OCI-LY7 (cell line): ENCODE data around the gene WFS1. TPM values are rescaled to one million over a fixed set of nuclear protein-coding genes. Genes with fewer than 3 reads are reported as not detected.

ENCODE experiments used
- BruUV-seq: library from RNA; stranded (reverse); fragments of 400-500 nt; replicated peaks from 2 replicates; lab custom pipeline; 2021; lab: Mats Ljungman, UMichigan
- CTCF ChIA-PET: fragments of 300-600 bp; sonication (Branson Sonifier 250); formaldehyde crosslinking; loops from one replicate; lab custom pipeline; 2022; ENCODE audit warnings: antibody characterized with exemption; ENCODE audit not compliant: unreplicated experiment; lab: Charles Lee
- POLR2A ChIA-PET: fragments of 300-600 bp; sonication (Branson Sonifier 250); formaldehyde crosslinking; loops from one replicate; lab custom pipeline; 2022; ENCODE audit warnings: antibody characterized with exemption; lab: Charles Lee
- DNase-seq: peaks from one replicate; pipeline ENCODE4 v3.0.0-alpha.2; 2015; ENCODE audit warnings: low spot score
- H2AFZ ChIP-seq: fragments of 200-600 bp; sonication (generic), shearing (Covaris generic); 2 replicates; pipeline ENCODE4 v1.6.1; 2014; ENCODE audit warnings: mild to moderate bottlenecking, antibody characterized with exemption, low read length, moderate library complexity
- H3K27ac ChIP-seq: fragments of 200-600 bp; sonication (generic); 2 replicates; pipeline ENCODE4 v1.5.1; 2014; ENCODE audit warnings: mixed run types, low read depth, mild to moderate bottlenecking, moderate library complexity, low read length, inconsistent platforms; ENCODE audit not compliant: poor library complexity, severe bottlenecking
- H3K36me3 ChIP-seq: fragments of 200-600 bp; sonication (generic); 2 replicates; pipeline ENCODE4 v1.6.1; 2014; ENCODE audit warnings: mild to moderate bottlenecking, antibody characterized with exemption, low read length, moderate library complexity, mixed read lengths; ENCODE audit not compliant: insufficient read depth
- H3K4me1 ChIP-seq: fragments of 200-600 bp; sonication (generic); 2 replicates; pipeline ENCODE4 v1.5.1; 2014; ENCODE audit warnings: mild to moderate bottlenecking, low read length; ENCODE audit not compliant: insufficient read depth, poor library complexity, severe bottlenecking
- H3K4me2 ChIP-seq: fragments of 200-600 bp; sonication (generic); 2 replicates; pipeline ENCODE4 v1.6.1; 2014; ENCODE audit warnings: mild to moderate bottlenecking, low read length
- H3K4me3 ChIP-seq: fragments of 200-600 bp; sonication (generic); 2 replicates; pipeline ENCODE4 v1.5.1; 2014; ENCODE audit warnings: mild to moderate bottlenecking, low read depth, low read length; ENCODE audit not compliant: poor library complexity, severe bottlenecking
- H3K79me2 ChIP-seq: fragments of 200-600 bp; sonication (generic); 2 replicates; pipeline ENCODE4 v1.6.1; 2016; ENCODE audit warnings: low read depth, mild to moderate bottlenecking, low read length, moderate library complexity, mixed read lengths; ENCODE audit not compliant: insufficient read depth
- H3K9me2 ChIP-seq: fragments of 200-600 bp; sonication (generic); 2 replicates; pipeline ENCODE4 v1.6.1; 2016; ENCODE audit warnings: mild to moderate bottlenecking, low read length, mixed read lengths; ENCODE audit not compliant: insufficient read depth
- H3K9me3 ChIP-seq: fragments of 200-600 bp; sonication (generic); 2 replicates; pipeline ENCODE4 v1.6.1; 2014; ENCODE audit warnings: mild to moderate bottlenecking, mixed run types, low read length, mixed read lengths
- H4K20me1 ChIP-seq: fragments of 200-600 bp; sonication (generic); 2 replicates; pipeline ENCODE4 v1.6.1; 2014; ENCODE audit warnings: mild to moderate bottlenecking, antibody characterized with exemption, low read length, moderate library complexity, mixed read lengths; ENCODE audit not compliant: insufficient read depth
- EZH2phosphoT487 ChIP-seq: fragments of 200-600 bp; sonication (generic); IDR thresholded peaks from 2 replicates; pipeline ENCODE4 v1.6.1; 2018; ENCODE audit warnings: low read depth, borderline replicate concordance, mild to moderate bottlenecking, mixed run types, antibody characterized with exemption, low read length, moderate library complexity, mixed read lengths
- intact Hi-C: fragments of 100-400 bp; cut with micrococcal nuclease; formaldehyde crosslinking; loops from one replicate; pipeline ENCODE4 v1.10.0; 2022; ENCODE audit not compliant: unreplicated experiment
- total RNA-seq, 2 experiments: library from RNA; depleted of rRNA in 1 of 2; stranded (reverse); fragments of >200 nt in 1 of 2; shearing (Covaris generic) in 1 of 2; gene quantifications; 2 replicates each; pipeline ENCODE4 v1.2.3, GENCODE V29; 2014 to 2022
- TF ChIP-seq, protein P1 (sequence below): fragments of 200-600 bp; sonication (generic); conservative IDR thresholded peaks from 2 replicates; pipeline ENCODE4 v1.5.1; 2014; ENCODE audit warnings: mild to moderate bottlenecking, antibody characterized with exemption, low read length, moderate library complexity, mixed read lengths

Gene WFS1
- total RNA-seq, 2 experiments from 2014 or later, result 6.1 to 14.5 TPM

DNA sequence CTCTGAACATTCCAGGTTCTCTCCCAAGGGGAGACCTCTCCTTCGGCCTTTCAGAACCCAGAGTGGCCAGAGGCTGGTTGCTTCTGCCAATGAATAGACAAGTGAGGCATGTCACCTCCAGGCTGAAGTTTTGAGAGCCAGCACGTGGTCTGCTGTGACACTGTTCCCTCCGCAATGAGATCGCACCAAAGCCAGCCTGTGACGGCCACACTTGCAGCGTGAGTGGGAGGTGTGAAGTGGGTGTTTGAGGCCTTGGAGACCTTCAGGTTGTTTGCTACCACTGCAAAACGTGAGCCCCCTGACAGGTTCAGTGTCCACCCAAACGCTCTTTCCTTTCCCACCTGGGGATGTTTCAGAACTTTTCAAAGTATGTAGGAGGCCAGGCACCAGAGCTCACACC lies 81.0 kb downstream of the WFS1 start:
- no peak overlapping the region for H2AFZ ChIP-seq
- H3K4me2 ChIP-seq, result no peak overlapping the region
- H3K79me2 ChIP-seq, result no peaks in the 10 kb centered on the region
- no peak overlapping the region for H3K4me3 ChIP-seq
- H3K27ac ChIP-seq, result no peak overlapping the region
- no peaks in the 10 kb centered on the region for H4K20me1 ChIP-seq
- no peaks in the 10 kb centered on the region for H3K36me3 ChIP-seq
- no peaks in the 10 kb centered on the region for H3K9me2 ChIP-seq
- intact Hi-C loops, result no loop called here
- no peak for DNase-seq
- CTCF ChIA-PET, result no interaction called here
- H3K4me1 ChIP-seq, result no peaks in the 10 kb centered on the region
- BruUV-seq, result no TSS peak
- TF ChIP-seq, protein P1, sequence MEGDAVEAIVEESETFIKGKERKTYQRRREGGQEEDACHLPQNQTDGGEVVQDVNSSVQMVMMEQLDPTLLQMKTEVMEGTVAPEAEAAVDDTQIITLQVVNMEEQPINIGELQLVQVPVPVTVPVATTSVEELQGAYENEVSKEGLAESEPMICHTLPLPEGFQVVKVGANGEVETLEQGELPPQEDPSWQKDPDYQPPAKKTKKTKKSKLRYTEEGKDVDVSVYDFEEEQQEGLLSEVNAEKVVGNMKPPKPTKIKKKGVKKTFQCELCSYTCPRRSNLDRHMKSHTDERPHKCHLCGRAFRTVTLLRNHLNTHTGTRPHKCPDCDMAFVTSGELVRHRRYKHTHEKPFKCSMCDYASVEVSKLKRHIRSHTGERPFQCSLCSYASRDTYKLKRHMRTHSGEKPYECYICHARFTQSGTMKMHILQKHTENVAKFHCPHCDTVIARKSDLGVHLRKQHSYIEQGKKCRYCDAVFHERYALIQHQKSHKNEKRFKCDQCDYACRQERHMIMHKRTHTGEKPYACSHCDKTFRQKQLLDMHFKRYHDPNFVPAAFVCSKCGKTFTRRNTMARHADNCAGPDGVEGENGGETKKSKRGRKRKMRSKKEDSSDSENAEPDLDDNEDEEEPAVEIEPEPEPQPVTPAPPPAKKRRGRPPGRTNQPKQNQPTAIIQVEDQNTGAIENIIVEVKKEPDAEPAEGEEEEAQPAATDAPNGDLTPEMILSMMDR, result no peak
- no peak for TF ChIP-seq EZH2phosphoT487
- H3K9me3 ChIP-seq, result no peaks in the 10 kb centered on the region
- POLR2A ChIA-PET, result no interaction called here

DNA sequence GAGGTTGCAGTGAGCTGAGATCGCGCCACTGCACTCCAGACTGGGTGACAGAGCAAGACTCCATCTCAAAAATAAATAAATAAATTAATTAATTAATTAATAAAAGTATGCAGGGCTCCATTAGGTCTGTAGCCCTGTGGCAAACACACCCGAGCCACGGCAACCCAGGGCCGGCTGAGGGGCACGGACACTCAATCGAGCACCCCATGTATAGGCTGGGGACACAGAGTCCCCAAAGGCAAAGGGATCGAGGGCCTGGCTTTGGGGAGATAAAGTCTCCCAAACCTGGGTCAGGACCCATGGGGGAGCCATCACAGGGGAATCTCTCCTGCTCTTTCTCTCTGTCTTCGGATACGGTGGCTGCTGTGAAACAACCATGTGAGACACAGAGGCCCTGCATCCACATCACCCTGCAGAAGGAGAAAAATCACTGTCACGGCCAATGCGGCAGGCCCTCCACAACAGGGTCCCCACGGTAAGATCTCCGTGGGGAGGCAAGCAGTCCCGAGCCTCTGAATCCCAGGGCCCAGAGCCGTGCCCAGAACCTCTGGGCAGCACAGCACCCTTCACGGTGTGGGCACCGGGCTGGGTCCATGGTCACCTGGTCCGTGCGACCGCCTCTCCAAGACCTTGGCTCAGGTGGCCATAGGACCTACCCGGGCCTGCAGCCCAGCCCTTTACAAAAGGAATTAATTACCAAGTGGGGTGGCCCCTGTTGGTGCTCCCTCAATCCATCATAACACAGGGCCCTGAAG lies 81.8 kb downstream of the WFS1 start:
- POLR2A ChIA-PET, result no interaction called here
- TF ChIP-seq, protein P1, result no peak
- TF ChIP-seq EZH2phosphoT487, result no peak
- CTCF ChIA-PET, result no interaction called here
- Histone ChIP-seq H3K9me2 (no peaks in the 10 kb centered on the region), H4K20me1 (no peaks in the 10 kb centered on the region), H3K36me3 (no peaks in the 10 kb centered on the region), H3K79me2 (no peaks in the 10 kb centered on the region), H3K4me2 (no peak overlapping the region), H3K9me3 (no peaks in the 10 kb centered on the region), H3K4me3 (no peak overlapping the region), H3K4me1 (no peaks in the 10 kb centered on the region), H3K27ac (no peak overlapping the region), H2AFZ (no peak overlapping the region)
- BruUV-seq, result no TSS peak
- DNase-seq, result no peak
- intact Hi-C loops, result no loop called here

DNA sequence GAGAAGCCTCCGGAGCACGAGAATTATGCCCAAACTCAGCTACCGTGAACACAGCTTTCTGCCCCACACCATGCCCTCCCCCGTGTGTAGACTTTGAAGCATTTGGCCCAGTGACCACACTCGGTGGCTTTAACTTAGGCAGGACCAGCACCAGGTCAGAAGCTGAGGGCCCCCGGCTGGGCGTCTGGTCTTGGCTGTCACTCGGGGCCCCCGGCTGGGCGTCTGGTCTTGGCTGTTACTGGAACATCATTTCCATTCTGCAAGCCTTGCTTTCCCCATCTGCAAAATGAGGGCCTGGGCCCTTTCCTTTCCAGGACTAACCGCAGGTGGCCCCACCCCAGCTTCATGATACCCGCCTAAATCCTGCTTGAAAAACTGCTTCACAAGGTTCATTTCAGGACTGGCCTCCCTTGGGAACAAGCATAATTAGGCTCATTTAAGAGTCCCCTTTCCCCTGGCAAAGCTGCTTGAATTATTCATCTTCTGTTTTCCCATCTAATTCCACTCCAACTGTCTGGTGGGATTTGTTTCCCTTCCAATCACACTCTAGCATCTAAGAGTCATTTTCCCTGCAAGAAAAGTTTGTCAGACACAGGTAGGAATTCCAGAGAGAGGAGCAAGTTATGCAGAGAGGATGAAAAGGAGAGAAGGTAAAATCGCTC lies 82.5 kb downstream of the WFS1 start:
- Histone ChIP-seq H3K36me3 (no peaks in the 10 kb centered on the region), H4K20me1 (no peaks in the 10 kb centered on the region), H3K4me3 (no peak overlapping the region), H3K79me2 (no peaks in the 10 kb centered on the region), H3K4me1 (no peaks in the 10 kb centered on the region), H3K27ac (no peak overlapping the region), H3K9me2 (no peaks in the 10 kb centered on the region), H3K4me2 (no peak overlapping the region), H2AFZ (no peak overlapping the region), H3K9me3 (no peaks in the 10 kb centered on the region)
- no peak for DNase-seq
- ChIA-PET POLR2A (no interaction called here), CTCF (no interaction called here)
- intact Hi-C loops, result no loop called here
- TF ChIP-seq EZH2phosphoT487, result no peak
- TF ChIP-seq, protein P1, result no peak
- BruUV-seq, result no TSS peak
